AG04450 (cell line): ENCODE measurements around the gene SPEN. TPM values are rescaled to one million over a fixed set of nuclear protein-coding genes. Genes with fewer than 3 reads are reported as not detected.

Experiments
- CTCF ChIA-PET: fragments of 300-600, 350-600 bp; formaldehyde crosslinking; extraction: SDS; loops from one replicate; lab custom pipeline; 2022; ENCODE audit warnings: antibody characterized with exemption, inconsistent platforms; lab: Charles Lee
- POLR2A ChIA-PET: fragments of 350-600 bp; formaldehyde crosslinking; extraction: SDS; loops from one replicate; lab custom pipeline; 2021; ENCODE audit warnings: antibody characterized with exemption, inconsistent platforms; lab: Yijun Ruan, JAX
- DNase-seq: peaks from one replicate; pipeline ENCODE4 v3.0.0-alpha.2; 2011; ENCODE audit warnings: low read depth, low spot score
- H3K27ac ChIP-seq: one replicate; pipeline ENCODE4 v1.5.1; 2012; ENCODE audit warnings: low read depth, low read length, control low read depth
- H3K27me3 ChIP-seq: one replicate; pipeline ENCODE4 v1.6.0; 2012; ENCODE audit warnings: low read length; ENCODE audit not compliant: control insufficient read depth, insufficient read depth
- H3K4me3 ChIP-seq: 2 replicates; pipeline ENCODE4 v1.5.1; 2011; ENCODE audit warnings: mild to moderate bottlenecking, low read depth, low read length, control low read depth
- H3K9me3 ChIP-seq: 2 replicates; pipeline ENCODE4 v1.5.1; 2012; ENCODE audit warnings: low read length; ENCODE audit not compliant: control insufficient read depth, insufficient read depth
- polyA plus RNA-seq: library from polyadenylated mRNA; depleted of rRNA; stranded (reverse); fragments of >200 nt; gene quantifications from 2 replicates; pipeline ENCODE4 v1.2.3, GENCODE V29; 2011
- TF ChIP-seq, protein P1 (sequence below): IDR thresholded peaks from 2 replicates; pipeline ENCODE4 v1.5.1; 2011; ENCODE audit warnings: low read depth, low read length, control low read depth, inconsistent platforms

SPEN gene
- polyA plus RNA-seq, 1 experiment: 5.2 TPM

DNA sequence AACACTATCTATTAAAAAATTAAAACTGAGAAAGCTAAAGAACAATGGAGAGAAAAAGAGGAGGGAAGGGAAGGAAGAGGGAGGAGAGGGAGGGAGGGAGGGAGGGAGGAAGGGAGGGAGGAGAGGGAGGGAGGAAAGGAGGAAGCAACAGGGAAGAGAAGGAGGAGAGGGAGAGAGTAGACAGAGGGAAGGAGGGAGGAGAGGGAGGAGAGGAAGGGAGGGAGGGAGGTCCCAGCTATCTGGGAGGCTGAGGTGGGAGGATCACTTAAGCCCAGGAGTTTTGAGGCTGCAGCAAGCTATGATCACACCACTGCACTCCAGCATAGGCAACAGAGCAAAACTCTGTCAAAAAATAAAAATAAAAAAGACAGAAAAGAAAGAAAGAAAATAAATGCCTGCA is 111.9 kb downstream of the SPEN start:
- Histone ChIP-seq H3K27me3 (no peaks in the 10 kb centered on the region), H3K4me3 (no peak overlapping the region), H3K27ac (no peak overlapping the region), H3K9me3 (no peaks in the 10 kb centered on the region)
- CTCF ChIA-PET: interaction anchor here (0.5 to 2.4 kb wide), 8 partner anchors 49 to 750 kb away, joined by 3 to 9 read pairs (median 4); no protein-coding TSS in a partner anchor
- TF ChIP-seq, protein P1, sequence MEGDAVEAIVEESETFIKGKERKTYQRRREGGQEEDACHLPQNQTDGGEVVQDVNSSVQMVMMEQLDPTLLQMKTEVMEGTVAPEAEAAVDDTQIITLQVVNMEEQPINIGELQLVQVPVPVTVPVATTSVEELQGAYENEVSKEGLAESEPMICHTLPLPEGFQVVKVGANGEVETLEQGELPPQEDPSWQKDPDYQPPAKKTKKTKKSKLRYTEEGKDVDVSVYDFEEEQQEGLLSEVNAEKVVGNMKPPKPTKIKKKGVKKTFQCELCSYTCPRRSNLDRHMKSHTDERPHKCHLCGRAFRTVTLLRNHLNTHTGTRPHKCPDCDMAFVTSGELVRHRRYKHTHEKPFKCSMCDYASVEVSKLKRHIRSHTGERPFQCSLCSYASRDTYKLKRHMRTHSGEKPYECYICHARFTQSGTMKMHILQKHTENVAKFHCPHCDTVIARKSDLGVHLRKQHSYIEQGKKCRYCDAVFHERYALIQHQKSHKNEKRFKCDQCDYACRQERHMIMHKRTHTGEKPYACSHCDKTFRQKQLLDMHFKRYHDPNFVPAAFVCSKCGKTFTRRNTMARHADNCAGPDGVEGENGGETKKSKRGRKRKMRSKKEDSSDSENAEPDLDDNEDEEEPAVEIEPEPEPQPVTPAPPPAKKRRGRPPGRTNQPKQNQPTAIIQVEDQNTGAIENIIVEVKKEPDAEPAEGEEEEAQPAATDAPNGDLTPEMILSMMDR: no peak
- POLR2A ChIA-PET: no interaction called here
- no peak for DNase-seq

DNA sequence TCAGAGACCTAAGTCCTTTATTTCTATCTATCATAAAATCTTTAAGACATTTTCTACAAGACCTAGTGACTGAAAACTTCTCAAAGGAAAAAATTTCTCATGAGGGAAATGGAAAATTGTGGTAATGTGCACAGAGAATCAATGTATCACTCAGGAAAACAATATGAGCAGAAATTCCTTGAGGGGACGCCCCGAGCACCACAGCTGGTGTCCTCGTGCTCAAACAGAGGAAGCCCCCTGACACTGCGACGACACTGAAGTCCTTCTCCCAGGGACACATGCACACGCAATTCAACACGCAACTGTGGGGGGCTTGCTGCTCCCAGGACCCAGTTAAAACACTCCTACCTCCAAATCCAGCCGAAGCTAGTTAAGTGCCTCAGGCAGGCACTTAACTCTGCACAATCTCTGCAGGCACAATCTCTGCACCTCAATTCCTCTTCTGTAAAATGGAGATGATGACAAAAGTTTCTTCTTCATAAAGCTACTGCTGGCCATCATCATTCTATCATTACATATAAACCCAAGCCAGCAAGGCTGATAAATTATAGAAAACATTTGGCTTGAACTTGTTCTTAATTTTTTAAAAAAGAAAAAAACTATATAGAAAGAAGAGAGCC is 112.4 kb downstream of the SPEN start:
- H3K27ac ChIP-seq: no peak overlapping the region
- ChIA-PET CTCF (interaction anchor here (1.0 to 2.4 kb wide), 3 partner anchors 48 to 145 kb away, joined by 3 to 9 read pairs (median 3); no protein-coding TSS in a partner anchor), POLR2A (interaction anchor here (0.5 kb wide), 1 partner anchor 247 kb away, joined by 3 read pairs; no protein-coding TSS in a partner anchor)
- no peaks in the 10 kb centered on the region for H3K9me3 ChIP-seq
- H3K27me3 ChIP-seq: no peaks in the 10 kb centered on the region
- H3K4me3 ChIP-seq: no peak overlapping the region
- TF ChIP-seq, protein P1: no peak
- no peak for DNase-seq

DNA sequence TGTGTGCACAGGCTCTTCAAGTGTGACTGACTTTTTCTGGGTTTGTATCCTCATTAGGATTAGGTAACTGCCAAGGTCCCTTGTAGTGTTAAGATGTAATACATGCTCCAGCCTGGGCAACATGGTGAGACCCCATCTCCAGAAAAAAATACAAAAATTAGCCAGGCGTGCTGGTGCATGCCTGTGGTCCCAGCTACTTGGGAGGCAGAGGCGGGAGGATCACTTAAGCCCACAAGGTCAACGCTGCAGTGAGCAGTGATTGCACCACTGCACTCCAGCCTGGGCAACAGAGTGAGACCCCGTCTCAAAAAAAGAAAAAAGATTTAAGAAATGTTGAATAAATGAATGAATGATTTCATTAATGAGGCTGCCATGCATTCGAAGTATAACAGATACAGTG is 113.3 kb downstream of the SPEN start:
- Histone ChIP-seq H3K27me3 (no peaks in the 10 kb centered on the region), H3K9me3 (no peaks in the 10 kb centered on the region), H3K4me3 (no peak overlapping the region), H3K27ac (no peak overlapping the region)
- DNase-seq: no peak
- CTCF ChIA-PET: interaction anchor here (1.0 kb wide), 1 partner anchor 72 kb away, joined by 3 read pairs; no protein-coding TSS in a partner anchor
- POLR2A ChIA-PET: interaction anchor here (0.5 kb wide), 1 partner anchor 246 kb away, joined by 3 read pairs; no protein-coding TSS in a partner anchor
- TF ChIP-seq, protein P1: no peak

DNA sequence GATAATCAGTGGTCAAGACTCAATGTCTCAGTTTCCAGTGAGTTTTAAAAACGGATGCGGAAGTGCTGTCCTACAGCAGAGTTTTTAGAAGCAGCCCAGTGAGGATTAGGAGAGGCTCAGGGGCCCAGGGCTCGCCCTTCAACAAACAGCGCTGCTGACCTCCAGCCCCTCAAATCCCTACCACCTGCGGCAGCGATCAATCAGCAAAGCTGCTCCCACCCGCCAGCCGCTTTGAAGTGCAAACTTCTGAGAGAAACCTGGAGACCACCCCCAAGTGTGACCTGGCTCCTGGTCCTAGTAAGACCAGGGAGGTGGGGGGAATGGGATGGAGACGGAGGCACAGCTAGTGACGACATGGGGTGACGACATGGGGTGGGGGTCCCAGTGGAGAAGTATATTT is 114.0 kb downstream of the SPEN start:
- no peak for DNase-seq

DNA sequence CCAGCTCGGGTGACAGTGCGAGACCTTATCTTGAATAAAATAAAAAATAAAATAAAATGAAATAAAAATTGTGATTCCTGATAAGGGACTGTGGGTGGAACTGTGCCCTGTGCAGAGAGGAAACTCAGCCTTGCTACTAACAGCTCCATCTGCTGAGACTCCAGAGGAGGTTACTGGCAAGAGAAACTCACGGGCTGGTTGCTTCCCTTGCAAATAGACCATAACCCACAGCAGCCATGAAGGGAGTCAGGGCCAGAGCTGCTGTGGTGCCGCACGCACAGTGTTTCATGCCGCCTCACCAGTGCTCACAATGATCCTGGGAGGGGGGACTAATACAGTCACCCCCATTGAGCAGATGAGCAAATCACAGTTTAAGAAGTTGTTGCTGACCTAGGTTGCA is 114.7 kb downstream of the SPEN start:
- TF ChIP-seq, protein P1: no peak
- Histone ChIP-seq H3K27ac (no peak overlapping the region), H3K4me3 (no peak overlapping the region), H3K9me3 (no peaks in the 10 kb centered on the region), H3K27me3 (no peaks in the 10 kb centered on the region)
- ChIA-PET POLR2A (no interaction called here), CTCF (no interaction called here)
- no peak for DNase-seq

More for the DNA sequence above, 114.0 kb downstream of the SPEN start:
- Histone ChIP-seq H3K27ac (no peak overlapping the region), H3K4me3 (no peak overlapping the region), H3K9me3 (no peaks in the 10 kb centered on the region), H3K27me3 (no peaks in the 10 kb centered on the region)
- ChIA-PET CTCF (interaction anchor here (1.0 kb wide), 1 partner anchor 72 kb away, joined by 3 read pairs; no protein-coding TSS in a partner anchor), POLR2A (no interaction called here)
- TF ChIP-seq, protein P1: no peak
